HepG2 (cell line): ENCODE data around the gene CAPZB. TPM values are rescaled to one million over a fixed set of nuclear protein-coding genes. Genes with fewer than 3 reads are reported as not detected.

Source experiments
- CHCHD3 ChIP-seq: sonication (generic); formaldehyde crosslinking; IDR thresholded peaks from 2 replicates; pipeline ENCODE4 v1.8.0; 2022; ENCODE audit warnings: mild to moderate bottlenecking, missing genetic modification reagents, moderate library complexity
- CREB1 ChIP-seq, 2 experiments: fragments of 450-650 bp in 1 of 2; IDR thresholded peaks; 2 replicates each; pipeline ENCODE4 v1.6.1; 2016 to 2017; ENCODE audit warnings: control low read depth in 1 of 2, mild to moderate bottlenecking in 1 of 2, missing compliant biosample characterization in 1 of 2, missing genetic modification characterization in 1 of 2
- FOXK1 ChIP-seq: sonication (generic); formaldehyde crosslinking; IDR thresholded peaks from 2 replicates; pipeline ENCODE4 v1.4.0; 2020; ENCODE audit warnings: low read depth, missing genetic modification reagents, borderline replicate concordance
- FUBP1 ChIP-seq: sonication (generic); formaldehyde crosslinking; IDR thresholded peaks from 2 replicates; pipeline ENCODE4 v1.5.1; 2020; ENCODE audit warnings: missing genetic modification reagents, mild to moderate bottlenecking, borderline replicate concordance
- GATAD2A ChIP-seq: IDR thresholded peaks from 2 replicates; pipeline ENCODE4 v1.6.1; 2016
- IKZF5 ChIP-seq: IDR thresholded peaks from 2 replicates; pipeline ENCODE4 v1.6.1; 2018; ENCODE audit warnings: missing genetic modification reagents, mild to moderate bottlenecking, missing compliant biosample characterization
- KLF16 ChIP-seq, 2 experiments: sonication (generic) in 1 of 2; formaldehyde crosslinking in 1 of 2; IDR thresholded peaks; 2 replicates each; pipeline versions ENCODE4 v1.6.1 to v1.8.0; 2016 to 2023; ENCODE audit warnings: missing genetic modification reagents in 2 of 2, missing compliant biosample characterization in 1 of 2
- MXD3 ChIP-seq: IDR thresholded peaks from 2 replicates; pipeline ENCODE4 v1.6.1; 2016; ENCODE audit warnings: mild to moderate bottlenecking, missing biosample characterization, missing genetic modification reagents
- SALL1 ChIP-seq: sonication (generic); formaldehyde crosslinking; IDR thresholded peaks from 2 replicates; pipeline ENCODE4 v1.8.0; 2022; ENCODE audit warnings: mild to moderate bottlenecking, missing genetic modification reagents
- ZBTB42 ChIP-seq: sonication (generic); formaldehyde crosslinking; IDR thresholded peaks from 2 replicates; pipeline ENCODE4 v1.5.0; 2020; ENCODE audit warnings: mild to moderate bottlenecking, missing genetic modification reagents
- ZGPAT ChIP-seq: IDR thresholded peaks from 2 replicates; pipeline ENCODE4 v1.6.1; 2016; ENCODE audit warnings: mild to moderate bottlenecking
- ZKSCAN5 ChIP-seq: sonication (generic); formaldehyde crosslinking; IDR thresholded peaks from 2 replicates; pipeline ENCODE4 v1.5.1; 2020; ENCODE audit warnings: mild to moderate bottlenecking, missing genetic modification reagents
- ZMYM3 ChIP-seq: sonication (generic); formaldehyde crosslinking; IDR thresholded peaks from 2 replicates; pipeline ENCODE4 v1.5.1; 2020; ENCODE audit warnings: mild to moderate bottlenecking, missing genetic modification reagents
- ZNF205 ChIP-seq: IDR thresholded peaks from 2 replicates; pipeline ENCODE4 v1.6.1; 2018; ENCODE audit warnings: missing biosample characterization, missing genetic modification reagents
- ZNF629 ChIP-seq: sonication (generic); formaldehyde crosslinking; conservative IDR thresholded peaks from 2 replicates; pipeline ENCODE4 v1.5.0; 2020; ENCODE audit warnings: missing genetic modification reagents
- ZNF768 ChIP-seq: sonication (generic); formaldehyde crosslinking; IDR thresholded peaks from 2 replicates; pipeline ENCODE4 v1.4.0; 2020; ENCODE audit warnings: missing genetic modification reagents
- polyA plus RNA-seq, 8 experiments: library from polyadenylated mRNA; depleted of rRNA in 3 of 8; stranded (reverse) in 7 of 8; unstranded in 1 of 8; fragments of >200 nt; fragmentation: Illumina TruSeq in 4 of 8; extraction: Trizol in 4 of 8; gene quantifications; 2 replicates each; pipeline versions ENCODE4 v1.2.1 to v1.2.3, GENCODE V29; 2011 to 2016; ENCODE audit warnings: low read depth in 4 of 8, missing spikeins in 1 of 8, mixed read lengths in 1 of 8; ENCODE audit not compliant: insufficient read depth in 1 of 8
- total RNA-seq, 5 experiments: library from RNA; depleted of rRNA; stranded (reverse); fragments of >200 nt; fragmentation: Illumina TruSeq; extraction: Trizol; gene quantifications; 2 replicates each; pipeline ENCODE4 v1.2.3, GENCODE V29; 2016; ENCODE audit warnings: low read depth in 1 of 5
- TF ChIP-seq, protein P1 (sequence below): IDR thresholded peaks from 2 replicates; pipeline ENCODE4 v1.6.1; 2016; ENCODE audit warnings: low read depth, borderline replicate concordance
- TF ChIP-seq, protein P2 (sequence below): IDR thresholded peaks from 2 replicates; pipeline ENCODE4 v1.4.0; 2020; ENCODE audit warnings: mild to moderate bottlenecking, missing genetic modification reagents
- TF ChIP-seq, protein P3 (sequence below): IDR thresholded peaks from 2 replicates; pipeline ENCODE4 v1.6.1; 2012; ENCODE audit warnings: low read depth, low read length, improper control_type of control experiment

The CAPZB gene
- total and polyA plus RNA-seq, 2 of the 13 experiments (the other 11 are each of a cell fraction or from before 2014, with no cell fraction given), result 58.9 to 76.9 TPM

DNA sequence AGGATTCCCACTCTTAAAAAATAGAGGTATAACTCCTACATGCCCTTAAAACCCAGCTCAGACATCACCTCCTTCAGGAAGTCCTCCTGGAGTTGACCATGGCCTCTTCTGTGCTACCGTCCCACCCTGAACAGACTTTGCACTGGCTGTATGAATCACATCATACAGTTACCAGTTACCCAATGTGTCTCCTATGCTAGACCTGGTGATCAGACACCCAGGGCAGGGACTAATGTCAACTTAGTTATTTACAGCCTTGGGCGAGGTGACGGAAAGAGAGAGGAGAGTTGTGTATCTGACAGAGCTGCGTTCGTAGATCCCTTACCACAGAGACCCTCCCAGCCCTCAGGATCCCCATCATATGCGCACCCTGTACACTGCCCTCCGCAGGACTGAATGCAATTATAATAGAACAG, 100.6 kb downstream of the CAPZB start (continued):
- TF ChIP-seq CHCHD3 (CRISPR knock-in tag) (no peak), ZMYM3 (CRISPR knock-in tag) (peak; percentile 87), ZNF629 (CRISPR knock-in tag) (0 out of 2 replicates have a peak, but pooled peaks have one; percentile 7), FOXK1 (peak; percentile 39; the same call in 1 of the 2 replicates), ZKSCAN5 (CRISPR knock-in tag) (peak; percentile 79; the same call in 1 of the 2 replicates), CREB1 (IDR thresholded peaks at IDR 0.05) (no peak), CREB1 (CRISPR knock-in tag; IDR thresholded peaks at IDR 0.05) (0 out of 2 replicates have a peak, but pooled peaks have one; percentile 44), GATAD2A (CRISPR knock-in tag) (peak; percentile 40), ZGPAT (CRISPR knock-in tag) (0 out of 2 replicates have a peak, but pooled peaks have one; percentile 25), ZNF768 (CRISPR knock-in tag) (no peak), FUBP1 (CRISPR knock-in tag) (no peak), SALL1 (CRISPR knock-in tag) (peak; percentile 70), KLF16 (CRISPR knock-in tag; IDR thresholded peaks at IDR 0.05) (no peak), ZNF205 (CRISPR knock-in tag) (no peak), MXD3 (CRISPR knock-in tag) (no peak), IKZF5 (CRISPR knock-in tag) (0 out of 2 replicates have a peak, but pooled peaks have one; percentile 34), ZBTB42 (CRISPR knock-in tag) (no peak)
- TF ChIP-seq, protein P1, sequence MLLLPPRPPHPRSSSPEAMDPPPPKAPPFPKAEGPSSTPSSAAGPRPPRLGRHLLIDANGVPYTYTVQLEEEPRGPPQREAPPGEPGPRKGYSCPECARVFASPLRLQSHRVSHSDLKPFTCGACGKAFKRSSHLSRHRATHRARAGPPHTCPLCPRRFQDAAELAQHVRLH (CRISPR knock-in tag), result 0 out of 2 replicates have a peak, but pooled peaks have one; percentile 34
- TF ChIP-seq, protein P2, sequence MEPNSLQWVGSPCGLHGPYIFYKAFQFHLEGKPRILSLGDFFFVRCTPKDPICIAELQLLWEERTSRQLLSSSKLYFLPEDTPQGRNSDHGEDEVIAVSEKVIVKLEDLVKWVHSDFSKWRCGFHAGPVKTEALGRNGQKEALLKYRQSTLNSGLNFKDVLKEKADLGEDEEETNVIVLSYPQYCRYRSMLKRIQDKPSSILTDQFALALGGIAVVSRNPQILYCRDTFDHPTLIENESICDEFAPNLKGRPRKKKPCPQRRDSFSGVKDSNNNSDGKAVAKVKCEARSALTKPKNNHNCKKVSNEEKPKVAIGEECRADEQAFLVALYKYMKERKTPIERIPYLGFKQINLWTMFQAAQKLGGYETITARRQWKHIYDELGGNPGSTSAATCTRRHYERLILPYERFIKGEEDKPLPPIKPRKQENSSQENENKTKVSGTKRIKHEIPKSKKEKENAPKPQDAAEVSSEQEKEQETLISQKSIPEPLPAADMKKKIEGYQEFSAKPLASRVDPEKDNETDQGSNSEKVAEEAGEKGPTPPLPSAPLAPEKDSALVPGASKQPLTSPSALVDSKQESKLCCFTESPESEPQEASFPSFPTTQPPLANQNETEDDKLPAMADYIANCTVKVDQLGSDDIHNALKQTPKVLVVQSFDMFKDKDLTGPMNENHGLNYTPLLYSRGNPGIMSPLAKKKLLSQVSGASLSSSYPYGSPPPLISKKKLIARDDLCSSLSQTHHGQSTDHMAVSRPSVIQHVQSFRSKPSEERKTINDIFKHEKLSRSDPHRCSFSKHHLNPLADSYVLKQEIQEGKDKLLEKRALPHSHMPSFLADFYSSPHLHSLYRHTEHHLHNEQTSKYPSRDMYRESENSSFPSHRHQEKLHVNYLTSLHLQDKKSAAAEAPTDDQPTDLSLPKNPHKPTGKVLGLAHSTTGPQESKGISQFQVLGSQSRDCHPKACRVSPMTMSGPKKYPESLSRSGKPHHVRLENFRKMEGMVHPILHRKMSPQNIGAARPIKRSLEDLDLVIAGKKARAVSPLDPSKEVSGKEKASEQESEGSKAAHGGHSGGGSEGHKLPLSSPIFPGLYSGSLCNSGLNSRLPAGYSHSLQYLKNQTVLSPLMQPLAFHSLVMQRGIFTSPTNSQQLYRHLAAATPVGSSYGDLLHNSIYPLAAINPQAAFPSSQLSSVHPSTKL (CRISPR knock-in tag), result peak; percentile 63
- TF ChIP-seq, protein P3, sequence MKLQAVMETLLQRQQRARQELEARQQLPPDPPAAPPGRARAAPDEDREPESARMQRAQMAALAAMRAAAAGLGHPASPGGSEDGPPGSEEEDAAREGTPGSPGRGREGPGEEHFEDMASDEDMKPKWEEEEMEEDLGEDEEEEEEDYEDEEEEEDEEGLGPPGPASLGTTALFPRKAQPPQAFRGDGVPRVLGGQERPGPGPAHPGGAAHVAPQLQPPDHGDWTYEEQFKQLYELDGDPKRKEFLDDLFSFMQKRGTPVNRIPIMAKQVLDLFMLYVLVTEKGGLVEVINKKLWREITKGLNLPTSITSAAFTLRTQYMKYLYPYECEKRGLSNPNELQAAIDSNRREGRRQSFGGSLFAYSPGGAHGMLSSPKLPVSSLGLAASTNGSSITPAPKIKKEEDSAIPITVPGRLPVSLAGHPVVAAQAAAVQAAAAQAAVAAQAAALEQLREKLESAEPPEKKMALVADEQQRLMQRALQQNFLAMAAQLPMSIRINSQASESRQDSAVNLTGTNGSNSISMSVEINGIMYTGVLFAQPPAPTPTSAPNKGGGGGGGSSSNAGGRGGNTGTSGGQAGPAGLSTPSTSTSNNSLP, result peak; percentile 65; the same call in 1 of the 2 replicates
